ENCODE measurements around the gene HRC.
"Not testable (repeated sequence)": the region's sequence is repeated elsewhere in the genome, so short reads cannot be mapped to it uniquely, and the experiment has no call there.

HRC gene

DNA sequence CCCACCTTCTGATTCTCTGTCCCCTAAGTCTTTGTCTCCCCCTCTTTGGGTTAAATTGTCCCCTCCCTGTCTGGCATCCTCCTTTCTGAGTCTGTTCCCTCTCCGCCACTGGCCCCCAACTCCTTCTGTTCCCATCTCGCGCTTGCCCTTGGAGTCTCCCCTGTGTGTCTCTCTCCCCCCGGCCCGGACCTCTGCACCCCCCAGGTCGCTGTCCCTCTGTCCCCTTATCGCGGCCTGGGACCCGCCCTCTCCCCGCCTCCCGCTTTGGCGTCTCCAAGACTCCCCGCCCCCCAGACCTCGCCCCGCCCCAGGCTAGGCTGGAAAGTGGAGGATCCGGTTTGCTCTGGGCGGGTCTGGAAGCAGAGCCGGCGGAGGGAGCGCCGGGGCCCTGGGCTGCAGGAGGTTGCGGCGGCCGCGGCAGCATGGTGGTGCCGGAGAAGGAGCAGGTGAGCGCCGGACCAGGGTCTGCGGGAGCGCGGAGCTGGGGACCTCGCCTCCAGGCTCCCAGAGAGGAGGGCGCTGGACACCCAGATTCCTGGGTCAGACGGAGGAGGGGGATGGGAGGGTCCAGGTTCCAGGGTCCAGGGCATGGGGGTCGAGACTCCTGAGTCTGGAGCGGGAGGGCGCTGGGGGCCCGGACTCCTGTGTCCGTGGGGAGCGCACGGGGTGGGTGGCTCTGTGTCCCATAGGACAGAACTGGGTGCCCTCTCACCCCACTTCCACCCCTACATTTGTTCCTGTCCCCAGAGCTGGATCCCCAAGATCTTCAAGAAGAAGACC, 2.4 kb upstream of the HRC start, which contains the start of gene TRPM4:
Gene TRPM4, plus strand, starts transcription at position 348 of the 780 bp plus-strand sequence. Its CDS starts 75 bp downstream, at position 423.
- DNase-seq, result peak; percentile 77

DNA sequence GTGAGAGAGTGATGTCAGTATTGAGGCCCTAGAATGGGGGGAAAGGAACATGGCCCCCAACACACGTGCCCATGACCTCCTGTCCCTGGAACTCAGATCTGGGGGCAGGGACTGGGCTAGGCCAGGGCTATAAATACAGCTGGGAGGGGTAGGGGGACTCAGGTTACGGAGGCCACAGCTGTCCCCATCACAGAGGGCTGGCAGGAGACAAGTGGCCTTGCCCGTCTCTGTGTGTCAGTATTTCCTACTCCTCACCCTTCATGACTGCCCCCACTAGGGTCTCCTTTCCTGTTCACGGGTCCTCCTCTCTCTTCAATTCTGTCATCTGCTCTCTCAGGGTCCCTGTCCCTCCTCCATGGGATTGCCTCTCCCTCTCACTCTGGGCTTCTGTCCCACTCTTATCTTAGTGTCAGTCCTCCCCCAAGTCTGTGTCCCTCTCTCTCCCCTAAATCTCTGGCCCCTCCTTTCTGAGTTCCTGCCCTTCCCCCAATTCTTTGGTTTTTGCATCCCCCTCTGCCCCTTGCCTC, 687 bp upstream of the HRC start:
- DNase-seq, result no peak

DNA sequence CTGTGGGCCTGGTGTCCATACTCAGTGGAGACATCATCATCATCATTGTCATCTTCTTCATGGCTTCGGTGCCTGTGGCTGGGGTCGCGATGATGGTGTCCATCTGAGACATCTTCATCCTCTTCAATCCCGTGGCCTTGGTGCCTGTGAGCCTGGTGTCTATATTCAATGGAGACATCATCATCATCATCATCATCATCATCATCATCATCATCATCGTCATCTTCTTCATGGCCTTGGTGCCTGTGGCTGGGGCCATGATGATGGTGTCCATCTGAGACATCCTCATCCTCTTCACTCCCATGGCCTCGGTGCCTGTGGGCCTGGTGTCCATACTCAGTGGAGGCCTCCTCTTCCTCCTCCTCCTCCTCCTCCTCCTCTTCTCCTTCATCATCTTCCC, 917 bp downstream of the HRC start:
- DNase-seq, result no peak

DNA sequence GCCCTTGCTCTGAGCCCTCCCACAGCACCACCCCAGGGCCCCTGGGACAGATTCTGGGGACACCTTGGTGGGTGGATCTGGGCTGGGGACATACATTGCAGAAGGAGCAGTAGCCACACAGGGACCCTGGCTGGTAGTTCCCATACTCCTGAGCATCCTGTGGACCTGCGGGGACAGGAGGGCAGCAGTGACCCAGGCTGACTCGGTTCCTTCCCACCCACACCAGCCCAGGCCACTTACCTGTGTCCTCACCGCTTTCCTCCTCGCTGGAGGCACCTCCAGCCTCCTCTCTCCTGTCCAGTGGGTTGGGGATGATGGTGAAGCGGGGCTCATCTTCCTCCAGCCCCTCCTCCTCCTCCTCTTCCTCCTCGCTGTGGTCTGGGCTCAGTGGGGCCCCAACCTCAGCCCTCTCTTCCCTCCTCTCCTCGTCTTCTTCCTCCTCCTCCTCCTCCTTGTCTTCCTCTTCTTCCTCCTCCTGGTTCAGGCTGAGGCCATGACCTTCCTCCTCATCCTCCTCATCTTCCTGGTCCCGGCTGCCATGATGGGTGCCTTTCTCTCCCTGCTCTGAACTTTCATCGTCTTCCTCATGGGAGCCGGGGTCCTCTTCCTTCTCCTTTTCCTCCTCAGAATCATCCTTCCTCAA, 1.9 kb downstream of the HRC start:
- DNase-seq, result no peak

DNA sequence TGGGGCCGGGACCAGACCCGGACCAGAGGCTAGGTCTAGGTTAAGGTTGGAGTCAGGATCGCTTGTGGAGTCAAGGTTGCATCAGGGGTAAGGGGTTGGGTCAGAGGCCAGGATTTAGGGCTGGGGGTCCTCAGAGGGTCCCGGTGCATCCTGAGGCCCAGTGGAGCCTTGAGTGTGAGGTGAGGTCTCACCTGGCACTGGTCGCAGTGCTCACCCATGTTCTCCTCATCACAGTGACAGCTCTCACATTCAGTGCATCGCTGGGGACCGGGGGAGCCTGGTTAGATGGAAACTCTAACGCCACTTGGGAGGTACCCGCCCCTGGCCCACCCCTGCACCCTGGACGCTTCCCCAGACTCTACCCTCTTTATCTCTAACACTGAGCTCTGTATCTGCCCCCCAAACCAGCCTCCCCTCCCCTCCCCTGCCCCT, 3.1 kb downstream of the HRC start:
- DNase-seq, result no peak

DNA sequence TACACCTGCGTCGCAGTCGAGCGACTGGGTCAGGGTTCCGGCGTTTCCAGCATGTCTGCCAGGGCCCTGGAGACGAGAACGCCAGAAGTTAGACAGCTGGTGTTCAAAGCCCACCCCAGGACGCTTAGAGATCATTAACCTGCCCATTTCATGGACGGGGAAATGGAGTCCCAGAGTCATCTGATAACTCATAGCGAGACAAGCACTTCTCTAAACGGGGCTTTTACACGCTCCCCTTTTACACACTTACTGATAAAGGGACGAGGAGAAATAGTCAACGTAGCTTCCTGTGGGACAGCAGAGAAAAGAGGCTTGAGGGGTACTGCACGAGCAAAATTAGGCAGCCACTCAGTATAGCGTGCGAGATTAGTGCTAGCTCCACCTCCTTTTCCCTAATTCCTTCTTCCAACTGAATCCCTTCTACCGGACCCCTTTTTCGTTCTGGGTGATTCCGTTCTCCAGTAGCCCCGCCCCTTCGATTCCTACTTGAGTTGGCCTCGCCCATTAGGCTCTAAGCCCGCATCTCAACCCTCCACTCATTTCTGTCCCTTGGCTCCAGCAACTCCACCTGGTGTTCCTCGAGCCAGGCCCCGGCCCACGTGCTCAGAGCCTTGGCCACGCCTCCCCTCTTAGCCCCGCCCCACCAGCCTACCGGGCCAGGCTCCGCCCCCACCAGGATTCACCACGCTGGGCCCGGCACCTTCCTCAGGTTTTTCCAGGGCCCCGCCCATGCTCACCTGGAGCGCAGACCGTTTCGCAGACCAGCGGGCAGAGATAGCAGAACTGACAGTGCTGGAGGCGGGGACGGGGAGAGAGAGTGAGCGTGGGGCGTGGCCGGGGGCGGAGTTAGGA, 3.7 kb downstream of the HRC start:
- DNase-seq, result peak; percentile 55

DNA sequence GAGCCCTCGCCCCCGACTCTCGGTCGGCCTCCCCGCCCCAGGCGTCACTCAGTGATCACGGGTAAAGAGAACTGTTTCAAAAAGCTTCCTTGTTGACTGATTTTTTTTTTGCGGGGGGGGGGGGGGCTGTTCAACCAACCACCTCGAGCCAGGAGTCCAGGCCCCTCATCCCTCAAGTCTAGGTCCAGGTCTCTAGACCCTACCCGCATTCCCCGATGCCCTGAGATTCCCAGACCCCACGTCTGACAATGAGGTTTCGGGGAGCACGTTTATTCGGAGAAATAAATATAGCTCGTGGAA, 4.3 kb downstream of the HRC start:
- DNase-seq, result no peak

DNA sequence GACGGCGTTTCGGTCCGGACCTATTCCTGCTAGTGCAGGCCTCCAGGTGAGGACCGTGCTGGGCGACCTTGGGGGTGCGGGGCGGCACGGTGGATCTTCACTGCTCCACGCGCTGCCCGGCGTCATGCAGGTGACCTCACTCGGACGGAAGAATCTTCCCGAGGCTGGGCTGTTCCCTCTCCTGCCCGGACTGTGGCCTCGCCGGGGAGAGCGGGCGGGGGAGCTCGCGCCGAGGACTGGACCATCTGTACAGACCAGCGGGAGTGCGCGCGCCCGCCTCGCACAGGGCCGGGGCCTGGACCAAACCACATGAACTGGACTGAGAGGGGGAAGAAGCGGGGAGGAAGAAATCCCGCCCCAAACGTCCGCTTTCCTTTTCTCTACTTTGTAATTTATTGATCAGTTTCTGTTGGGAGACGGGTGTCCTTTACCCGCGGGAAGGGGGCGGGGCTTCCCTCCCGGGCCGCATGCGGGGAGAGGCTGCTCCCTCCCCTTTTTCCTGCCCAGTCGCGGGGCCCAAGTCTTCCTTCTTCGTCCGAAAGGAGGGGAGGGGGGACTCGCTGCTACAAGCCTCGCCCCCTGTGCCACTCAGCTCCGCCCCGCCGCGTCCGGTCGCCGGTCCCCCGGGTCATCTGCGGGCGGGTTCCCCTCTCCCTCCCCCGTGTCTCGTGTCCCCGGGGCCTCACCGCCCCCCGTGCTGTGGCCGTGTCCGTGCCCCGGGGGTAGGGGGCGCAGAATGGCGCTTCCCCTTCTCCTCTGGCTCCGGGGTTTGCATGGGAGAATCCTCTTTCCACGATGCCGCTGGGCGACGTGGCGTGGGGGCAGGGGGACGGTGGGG, 4.9 kb downstream of the HRC start:
- DNase-seq, result peak; percentile 89

DNA sequence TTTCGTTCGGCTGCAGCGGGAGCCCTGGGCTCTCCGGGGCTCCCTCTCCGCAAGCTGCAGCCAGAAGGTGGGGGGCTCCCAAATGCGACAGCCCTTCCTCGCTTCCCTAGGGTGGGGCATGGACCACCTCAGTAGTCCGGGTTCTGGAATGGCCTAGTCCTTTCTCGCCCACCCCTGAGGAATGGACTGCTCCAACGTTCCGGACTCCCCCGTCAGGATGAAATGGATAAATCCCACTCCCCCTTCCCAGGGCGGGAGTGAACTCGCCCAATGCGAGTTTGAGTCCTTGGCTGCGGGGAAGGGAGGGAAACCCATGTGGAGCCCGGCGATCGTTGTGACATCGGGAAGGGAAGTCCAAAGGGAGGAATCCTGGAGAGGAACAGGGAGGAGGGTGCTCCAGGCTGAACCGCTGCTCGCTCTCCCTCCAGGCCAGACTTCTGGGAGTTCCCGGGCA, 5.5 kb downstream of the HRC start:
- DNase-seq, result peak; percentile 62

DNA sequence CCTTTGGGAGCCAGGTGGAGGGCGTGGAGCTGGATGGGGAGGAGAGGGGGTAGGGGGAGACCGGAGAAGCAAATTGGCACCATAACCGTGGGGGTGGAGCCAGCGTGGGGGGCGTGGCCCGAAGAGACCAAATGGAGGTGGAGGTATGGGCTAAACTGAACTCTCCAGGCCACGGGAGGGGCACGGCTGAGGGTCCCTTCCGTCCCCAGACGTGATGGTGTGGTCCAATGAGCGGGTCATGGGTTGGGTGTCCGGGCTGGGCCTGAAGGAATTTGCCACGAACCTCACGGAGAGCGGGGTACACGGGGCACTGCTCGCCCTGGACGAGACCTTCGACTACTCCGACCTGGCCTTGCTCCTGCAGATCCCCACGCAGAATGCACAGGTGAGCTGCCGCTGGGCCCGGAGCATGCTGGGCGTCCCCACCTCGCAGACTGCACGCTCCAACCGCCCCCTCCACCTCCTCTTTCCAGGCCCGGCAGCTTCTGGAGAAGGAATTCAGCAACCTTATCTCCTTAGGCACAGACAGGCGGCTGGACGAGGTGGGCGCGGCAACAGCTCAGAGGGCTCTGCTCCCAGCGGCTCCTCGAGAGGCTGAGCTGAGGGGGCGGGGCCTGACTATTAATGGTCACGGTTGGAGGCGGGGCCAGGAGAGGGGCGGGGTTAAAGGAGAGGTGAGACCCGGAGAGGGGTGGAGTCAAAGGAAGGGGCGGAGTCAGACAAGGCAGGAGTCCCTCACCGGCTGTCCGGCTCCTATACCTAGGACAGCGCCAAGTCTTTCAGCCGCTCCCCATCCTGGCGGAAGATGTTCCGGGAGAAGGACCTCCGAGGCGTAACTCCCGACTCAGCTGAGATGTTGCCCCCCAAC, 6.2 kb downstream of the HRC start:
- peak; percentile 92 for DNase-seq

DNA sequence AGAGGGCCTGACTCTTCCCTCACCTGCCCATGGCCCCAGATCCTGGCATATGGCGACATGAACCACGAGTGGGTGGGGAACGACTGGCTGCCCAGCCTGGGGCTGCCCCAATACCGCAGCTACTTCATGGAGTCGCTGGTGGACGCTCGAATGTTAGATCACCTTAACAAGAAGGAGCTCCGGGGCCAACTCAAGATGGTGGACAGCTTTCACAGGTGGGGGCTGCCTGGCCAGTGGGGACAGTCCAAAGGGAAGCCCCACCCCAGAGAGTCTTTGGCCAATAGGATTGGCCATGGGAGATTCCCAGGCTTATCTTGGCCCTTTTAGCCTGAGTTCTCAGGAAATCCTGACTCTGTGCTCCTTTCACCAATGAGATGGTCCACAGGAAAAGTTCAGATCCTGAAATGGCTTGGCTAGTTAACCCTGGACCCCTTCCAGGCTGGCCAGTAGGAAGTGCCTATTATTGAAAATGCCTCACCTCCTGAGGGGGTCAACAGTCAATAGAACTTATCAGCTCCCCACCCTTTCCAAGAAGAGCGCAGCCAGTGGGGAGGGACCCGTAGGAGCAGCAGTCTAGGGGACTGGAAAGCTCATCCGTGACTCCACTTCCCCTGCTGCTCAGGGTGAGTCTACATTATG, 7.0 kb downstream of the HRC start:
- no peak for DNase-seq

DNA sequence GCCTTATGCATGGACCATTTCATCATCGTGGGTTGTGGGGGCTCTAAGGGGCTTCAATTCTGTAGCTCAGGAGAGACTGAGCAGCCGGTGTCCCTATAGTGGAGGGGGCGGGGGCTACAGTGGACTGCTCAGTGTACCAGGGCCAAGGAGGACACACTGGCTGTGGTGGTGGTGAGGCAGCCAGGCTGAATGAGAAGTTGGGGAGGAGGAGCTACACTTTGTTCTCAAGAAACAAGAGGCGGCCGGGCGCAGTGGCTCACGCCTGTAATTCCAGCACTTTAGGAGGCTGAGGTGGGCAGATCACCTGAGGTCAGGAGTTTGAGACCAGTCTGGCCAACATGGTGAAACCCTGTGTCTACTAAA, 8.8 kb downstream of the HRC start:
- not testable (repeated sequence) for DNase-seq

DNA sequence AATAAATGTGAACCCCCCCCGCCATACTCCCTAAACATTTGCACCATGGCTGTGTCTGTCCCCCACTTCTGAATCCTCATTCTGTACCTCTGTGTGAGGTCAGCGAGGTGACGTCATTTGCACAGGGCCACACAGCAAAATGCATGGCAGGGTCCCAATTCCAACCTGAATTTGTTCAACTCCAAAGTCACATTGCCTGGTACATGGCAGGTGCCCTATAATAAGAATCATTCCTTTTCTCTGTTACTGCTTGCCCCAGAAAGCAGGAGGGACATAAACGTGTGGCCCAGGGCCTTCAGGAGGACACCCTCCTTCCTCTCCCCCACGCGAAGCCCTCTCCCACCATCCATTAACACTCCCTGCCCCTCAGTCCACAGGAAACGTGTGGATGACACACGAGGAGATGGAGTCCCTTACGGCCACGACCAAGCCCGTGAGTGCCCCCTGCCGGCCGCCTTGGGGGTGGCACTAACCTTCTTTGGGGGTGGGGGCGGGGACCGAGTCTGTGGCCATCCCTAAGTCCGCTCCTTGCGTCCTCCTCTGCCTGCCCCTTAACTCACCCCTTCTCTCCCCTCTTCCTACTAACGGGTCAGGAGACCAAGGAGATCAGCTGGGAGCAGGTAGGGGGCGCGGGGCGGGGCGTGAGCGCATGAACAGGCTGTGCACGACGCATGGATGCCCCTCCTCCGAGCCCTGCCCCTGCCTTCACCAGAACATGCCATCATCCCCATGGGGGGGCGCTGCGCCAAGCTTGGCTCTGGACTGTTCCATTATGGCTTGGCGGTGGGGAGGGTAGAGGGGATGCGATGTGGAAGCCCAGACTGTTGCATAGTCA, 9.4 kb downstream of the HRC start:
- DNase-seq, result peak; percentile 50

DNA sequence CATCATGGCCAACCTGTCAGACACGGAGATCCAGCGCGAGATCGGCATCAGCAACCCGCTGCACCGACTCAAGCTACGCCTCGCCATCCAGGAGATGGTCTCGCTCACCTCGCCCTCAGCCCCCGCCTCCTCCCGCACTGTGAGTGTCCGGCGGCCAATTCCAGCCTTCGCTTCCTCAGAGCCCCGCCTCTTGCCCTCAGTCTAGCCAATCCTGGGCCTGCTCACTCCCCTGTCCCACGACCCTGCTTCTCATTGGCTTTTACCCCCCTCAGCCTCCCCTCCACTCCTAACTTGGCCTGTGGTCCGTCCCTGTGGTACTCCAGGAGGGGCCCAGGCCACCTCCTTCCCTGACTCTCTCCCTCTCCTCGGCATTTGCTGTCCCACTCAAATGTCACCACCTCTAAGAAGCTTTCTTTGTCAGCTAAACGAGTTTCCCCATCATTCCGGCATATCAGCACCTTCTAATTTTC, 12.3 kb downstream of the HRC start:
- no peak for DNase-seq

DNA sequence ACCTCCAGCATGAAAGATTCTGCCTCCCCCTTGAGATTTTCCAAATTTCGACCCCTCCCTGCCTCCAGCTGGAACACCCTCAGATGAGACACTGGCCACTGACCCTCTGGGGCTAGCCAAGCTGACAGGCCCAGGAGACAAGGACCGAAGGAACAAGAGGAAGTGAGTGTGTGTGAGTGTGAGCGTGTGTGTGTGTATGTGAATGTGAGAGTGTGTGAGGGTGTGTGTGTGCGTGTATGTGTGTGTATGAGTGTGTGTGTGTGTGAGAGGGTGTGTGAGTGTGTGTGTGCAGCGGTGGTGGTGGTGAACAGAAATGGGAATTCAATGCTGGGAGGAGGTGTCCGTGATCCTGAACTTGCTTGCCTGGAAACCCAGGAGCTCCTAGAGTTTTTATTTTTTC, 13.8 kb downstream of the HRC start:
- DNase-seq, result no peak

DNA sequence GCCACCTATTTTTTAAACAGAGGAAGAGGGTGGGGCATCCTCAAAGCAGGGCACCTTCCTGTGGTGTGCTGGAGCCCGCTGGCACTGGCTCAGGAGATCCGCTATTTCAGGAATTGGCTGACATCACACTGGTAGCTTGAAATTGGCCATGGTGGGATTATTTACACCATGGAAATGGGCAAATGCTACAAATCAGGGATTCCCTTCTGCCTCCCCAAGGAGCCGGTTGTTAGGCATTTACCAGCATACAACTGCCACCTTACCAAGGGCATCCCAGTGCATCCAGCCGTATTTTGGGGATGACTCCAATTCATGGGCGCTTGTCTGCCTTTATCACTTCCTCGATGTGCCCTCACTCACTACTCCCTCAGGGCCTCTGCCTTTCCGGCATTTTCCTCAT, 14.2 kb downstream of the HRC start:
- DNase-seq, result no peak

DNA sequence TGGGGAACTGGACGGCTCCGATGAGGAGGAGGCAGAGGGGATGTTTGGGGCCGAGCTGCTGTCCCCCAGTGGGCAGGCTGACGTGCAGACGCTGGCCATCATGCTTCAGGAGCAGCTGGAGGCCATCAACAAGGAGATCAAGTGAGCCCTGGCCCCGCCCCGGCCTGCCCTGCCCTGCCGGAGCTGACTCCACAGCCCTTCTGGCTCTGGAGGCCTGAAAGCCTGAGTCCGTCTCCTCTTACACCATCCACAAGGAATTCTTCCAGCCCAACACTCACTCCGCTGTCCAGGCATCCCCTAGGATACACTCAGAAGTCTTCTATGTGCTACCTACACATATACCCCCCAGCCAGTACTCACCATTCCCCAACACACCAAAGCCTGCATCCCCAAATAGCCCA, 18.4 kb downstream of the HRC start:
- DNase-seq, result no peak

DNA sequence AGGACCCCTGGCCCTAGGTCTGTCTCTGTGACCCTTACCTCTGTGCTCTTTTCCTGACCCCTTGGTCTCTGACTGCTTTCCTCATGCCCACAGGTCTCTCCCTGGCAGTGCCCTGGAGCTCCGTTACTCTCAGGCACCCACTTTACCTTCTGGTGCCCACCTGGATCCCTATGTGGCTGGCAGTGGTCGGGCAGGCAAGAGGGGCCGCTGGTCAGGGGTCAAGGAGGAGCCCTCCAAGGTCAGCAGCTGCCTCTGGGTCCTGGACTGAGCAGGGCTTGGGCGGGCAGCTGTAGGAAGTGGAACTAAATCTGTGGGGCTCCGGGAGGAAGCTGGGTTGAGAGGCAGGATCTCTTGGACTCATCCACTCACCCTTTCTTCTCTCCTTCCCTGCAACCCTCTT, 19.5 kb downstream of the HRC start:
- no peak for DNase-seq

DNA sequence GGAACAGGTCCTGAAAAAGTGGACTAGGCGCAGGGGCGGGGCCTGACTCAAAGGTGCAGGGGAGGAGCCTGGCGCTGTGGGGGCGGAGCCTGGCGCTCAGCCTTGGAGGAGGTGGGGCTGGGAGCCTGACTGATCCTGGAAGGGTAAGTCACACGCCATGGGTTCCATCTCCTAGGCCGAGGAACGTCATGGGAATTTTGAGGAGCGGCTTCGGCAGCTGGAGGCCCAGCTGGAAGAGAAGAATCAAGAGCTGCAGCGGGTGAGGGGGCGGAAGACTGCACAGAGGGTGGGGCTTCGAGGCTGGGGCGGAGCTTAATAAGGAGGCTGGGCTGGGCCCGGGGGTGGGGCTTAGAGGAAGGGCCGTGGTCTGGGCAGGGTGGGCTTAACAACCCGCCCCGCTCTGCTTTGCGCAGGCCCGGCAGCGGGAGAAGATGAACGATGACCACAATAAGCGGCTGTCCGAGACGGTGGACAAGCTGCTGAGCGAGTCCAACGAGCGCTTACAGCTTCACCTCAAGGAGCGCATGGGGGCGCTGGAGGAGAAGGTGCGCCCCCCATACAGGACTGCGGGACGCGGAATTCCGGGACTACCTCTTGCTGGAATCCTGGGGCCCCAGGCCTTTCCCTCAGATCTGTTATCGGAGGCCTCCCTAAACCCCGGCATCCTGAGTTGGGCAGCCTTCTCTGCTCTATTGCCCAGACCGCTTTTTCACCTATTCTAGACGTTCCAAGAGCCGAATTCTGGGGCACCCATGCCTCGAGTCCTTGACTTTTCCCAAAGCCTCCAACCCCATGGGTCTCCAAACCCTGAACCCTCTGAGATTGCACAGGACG, 21.4 kb downstream of the HRC start:
- DNase-seq, result peak; percentile 72
